Mesothelial cell of epicardium (in vitro differentiated cells): ENCODE results near the gene RAB5B. TPM values are rescaled to one million over a fixed set of nuclear protein-coding genes. Genes with fewer than 3 reads are reported as not detected.
"Not testable (repeated sequence)": the region's sequence is repeated elsewhere in the genome, so short reads cannot be mapped to it uniquely, and the experiment has no call there.

Source experiments
- DNase-seq, 2 experiments: peaks; one replicate each; pipeline ENCODE4 v3.0.0; 2021; ENCODE audit warnings: low spot score in 2 of 2; ENCODE audit not compliant: unreplicated experiment in 2 of 2
- H3K27ac Mint-ChIP-seq: 2 replicates; pipeline ENCODE4 v1.8.0; 2021; ENCODE audit warnings: mixed read lengths
- H3K27me3 Mint-ChIP-seq: 2 replicates; pipeline ENCODE4 v1.8.0; 2021; ENCODE audit warnings: low read depth, mixed read lengths
- H3K36me3 Mint-ChIP-seq: 2 replicates; pipeline ENCODE4 v1.8.0; 2021; ENCODE audit warnings: mixed read lengths
- H3K4me1 Mint-ChIP-seq: 2 replicates; pipeline ENCODE4 v1.8.0; 2021; ENCODE audit warnings: mixed read lengths
- H3K4me3 Mint-ChIP-seq: 2 replicates; pipeline ENCODE4 v1.8.0; 2021; ENCODE audit warnings: mild to moderate bottlenecking, moderate library complexity, mixed read lengths
- H3K9me3 Mint-ChIP-seq: 2 replicates; pipeline ENCODE4 v1.8.0; 2021; ENCODE audit warnings: mixed read lengths
- CTCF ChIP-seq: fragments of 200-600 bp; sonication (generic); IDR thresholded peaks from one replicate; pipeline ENCODE4 v1.5.0; 2021; ENCODE audit warnings: antibody characterized with exemption; ENCODE audit not compliant: unreplicated experiment
- total RNA-seq: library from RNA; stranded (reverse); gene quantifications from 3 replicates; pipeline ENCODE4 v1.2.1, GENCODE V29; 2021

Gene RAB5B
- total RNA-seq, 1 donor from 2014 or later: 101 TPM

- no peaks in the 10 kb centered on the region for H3K9me3 Mint-ChIP-seq
- DNase-seq: no peak
- peaks cover 8% of the 10 kb centered on the region for H3K4me1 Mint-ChIP-seq
- TF ChIP-seq CTCF: no peak
- no peak overlapping the region for H3K4me3 Mint-ChIP-seq
- peaks cover 31% of the 10 kb centered on the region for H3K36me3 Mint-ChIP-seq
- H3K27me3 Mint-ChIP-seq: no peaks in the 10 kb centered on the region
- H3K27ac Mint-ChIP-seq: no peak overlapping the region
Measured at GRCh38 chr12:55979069-55979468, 5.2 kb downstream of the RAB5B start.

- not testable (repeated sequence) for H3K4me1 Mint-ChIP-seq, H3K4me3 Mint-ChIP-seq, H3K27me3 Mint-ChIP-seq, DNase-seq, H3K9me3 Mint-ChIP-seq, H3K27ac Mint-ChIP-seq
- peaks cover 31% of the 10 kb centered on the region for H3K36me3 Mint-ChIP-seq
Measured at GRCh38 chr12:55981882-55982281, 8.0 kb downstream of the RAB5B start.

GRCh38 chr12:55982319-55982936 lies 8.6 kb downstream of the RAB5B start:
- Mint-ChIP-seq H3K36me3 (peaks cover 31% of the 10 kb centered on the region), H3K4me1 (no peaks in the 10 kb centered on the region), H3K27me3 (no peaks in the 10 kb centered on the region), H3K27ac (no peak overlapping the region), H3K4me3 (no peak overlapping the region), H3K9me3 (no peaks in the 10 kb centered on the region)
- TF ChIP-seq CTCF: no peak
- DNase-seq: no peak

- Mint-ChIP-seq H3K27me3 (no peaks in the 10 kb centered on the region), H3K36me3 (peaks cover 26% of the 10 kb centered on the region), H3K27ac (no peak overlapping the region), H3K4me3 (no peak overlapping the region), H3K9me3 (no peaks in the 10 kb centered on the region), H3K4me1 (no peaks in the 10 kb centered on the region)
- DNase-seq: no peak
- TF ChIP-seq CTCF: no peak
Measured at GRCh38 chr12:55983232-55983842, 9.5 kb downstream of the RAB5B start.

DNA sequence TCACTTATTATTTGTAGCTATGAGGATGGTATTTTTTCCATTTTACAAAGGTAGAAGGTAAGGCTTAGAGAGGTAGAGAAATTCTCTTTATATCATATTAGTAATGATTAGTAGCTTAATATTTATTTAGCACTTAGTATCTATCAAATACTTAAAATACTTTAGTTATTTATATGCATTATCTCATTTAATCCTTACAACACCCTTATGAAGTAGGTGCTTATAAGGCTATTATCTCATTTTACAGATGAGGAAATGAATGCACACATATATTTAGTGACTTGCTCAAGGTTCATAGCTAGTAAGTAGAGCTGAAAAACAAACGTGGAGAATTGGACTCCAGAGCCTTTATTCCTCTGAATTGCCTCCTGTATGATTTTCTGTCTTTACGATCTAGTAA lies 11.0 kb downstream of the RAB5B start:
- Mint-ChIP-seq H3K4me1 (no peaks in the 10 kb centered on the region), H3K27me3 (no peaks in the 10 kb centered on the region), H3K27ac (no peak overlapping the region), H3K4me3 (no peak overlapping the region), H3K36me3 (peaks cover 26% of the 10 kb centered on the region), H3K9me3 (no peaks in the 10 kb centered on the region)
- no peak for DNase-seq
- TF ChIP-seq CTCF: no peak

GRCh38 chr12:55985341-55985740 lies 11.5 kb downstream of the RAB5B start:
- peaks cover 27% of the 10 kb centered on the region for H3K36me3 Mint-ChIP-seq
- no peak overlapping the region for H3K4me3 Mint-ChIP-seq
- no peaks in the 10 kb centered on the region for H3K27me3 Mint-ChIP-seq
- H3K9me3 Mint-ChIP-seq: no peaks in the 10 kb centered on the region
- H3K4me1 Mint-ChIP-seq: no peaks in the 10 kb centered on the region
- no peak for DNase-seq
- H3K27ac Mint-ChIP-seq: no peak overlapping the region
- TF ChIP-seq CTCF: no peak

- H3K9me3 Mint-ChIP-seq, H3K27me3 Mint-ChIP-seq, H3K4me3 Mint-ChIP-seq, DNase-seq, H3K4me1 Mint-ChIP-seq, H3K27ac Mint-ChIP-seq: not testable (repeated sequence)
- peaks cover 28% of the 10 kb centered on the region for H3K36me3 Mint-ChIP-seq
Measured at GRCh38 chr12:55985976-55986375, 12.1 kb downstream of the RAB5B start.
